HG03460 (cell line): ENCODE measurements around the gene ABI3BP.

ENCODE experiments used
- ATAC-seq: cut with Tn5 transposase; IDR thresholded peaks from one replicate; pipeline ENCODE4 v1.9.1; 2021; ENCODE audit not compliant: unreplicated experiment

The ABI3BP gene

GRCh38 chr3:100844063-100844936 lies 148.9 kb downstream of the ABI3BP start:
- ATAC-seq, result no peak

DNA sequence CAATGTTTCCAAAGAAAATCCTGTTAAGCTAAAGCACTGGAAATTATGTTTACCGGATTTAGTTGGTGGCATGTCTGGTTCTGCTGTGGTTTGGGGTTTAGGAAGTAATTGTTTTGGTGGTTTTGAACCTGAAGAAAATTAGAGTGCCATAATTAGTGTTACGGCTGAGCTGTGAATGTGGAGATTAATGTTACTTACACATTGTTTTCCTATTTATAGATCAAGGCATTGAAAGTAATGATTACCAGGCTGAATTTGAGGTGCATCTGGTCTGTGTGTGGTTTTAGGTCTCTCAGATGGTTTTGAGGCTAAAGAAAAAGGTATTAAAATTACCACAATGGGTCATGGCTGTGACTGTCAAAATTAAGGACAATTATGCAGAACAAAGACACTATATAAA lies 155.1 kb downstream of the ABI3BP start:
- ATAC-seq, result no peak

DNA sequence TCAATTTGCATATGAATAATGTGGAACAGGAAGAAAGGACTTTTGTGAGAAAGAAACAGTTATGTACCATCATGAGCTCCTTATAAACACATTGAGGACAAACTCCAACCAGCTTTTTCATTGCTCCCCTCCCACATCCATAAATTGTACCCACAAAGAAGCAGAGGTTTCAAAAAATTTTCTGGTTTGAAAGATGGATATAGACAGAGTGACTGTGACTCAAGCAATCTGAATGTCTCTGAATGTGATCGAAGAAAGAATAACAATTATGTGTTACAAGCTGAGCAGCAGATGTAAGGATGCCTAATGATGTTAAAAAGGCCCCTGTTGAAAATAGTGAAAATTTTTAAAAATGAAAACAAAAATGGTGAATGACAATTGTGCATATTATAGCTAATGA lies 156.6 kb downstream of the ABI3BP start:
- no peak for ATAC-seq

GRCh38 chr3:100834332-100834731 lies 158.9 kb downstream of the ABI3BP start:
- ATAC-seq, result no peak

GRCh38 chr3:100833483-100833882 lies 159.7 kb downstream of the ABI3BP start:
- no peak for ATAC-seq

DNA sequence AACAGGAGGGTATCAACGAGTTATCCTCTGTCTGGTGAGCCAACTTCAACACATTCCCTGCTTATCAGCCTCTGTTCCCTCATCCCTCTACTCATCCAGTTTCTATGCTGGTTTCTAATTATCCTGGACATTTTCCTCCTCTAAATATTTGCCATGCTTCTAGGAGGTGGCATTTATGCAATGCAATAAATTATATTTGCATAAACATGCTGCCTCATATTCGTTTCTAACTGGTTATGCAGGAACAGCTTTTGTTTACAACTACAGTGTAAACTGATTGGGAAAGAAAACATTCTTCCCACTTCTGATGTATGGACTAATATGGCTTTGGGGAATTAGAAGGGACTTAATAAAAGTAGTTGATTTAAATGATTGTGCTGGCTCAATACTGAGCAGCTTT lies 161.6 kb downstream of the ABI3BP start:
- ATAC-seq, result no peak

- ATAC-seq, result no peak
These were observed 162.3 kb downstream of the ABI3BP start for GRCh38 chr3:100830931-100831330.

DNA sequence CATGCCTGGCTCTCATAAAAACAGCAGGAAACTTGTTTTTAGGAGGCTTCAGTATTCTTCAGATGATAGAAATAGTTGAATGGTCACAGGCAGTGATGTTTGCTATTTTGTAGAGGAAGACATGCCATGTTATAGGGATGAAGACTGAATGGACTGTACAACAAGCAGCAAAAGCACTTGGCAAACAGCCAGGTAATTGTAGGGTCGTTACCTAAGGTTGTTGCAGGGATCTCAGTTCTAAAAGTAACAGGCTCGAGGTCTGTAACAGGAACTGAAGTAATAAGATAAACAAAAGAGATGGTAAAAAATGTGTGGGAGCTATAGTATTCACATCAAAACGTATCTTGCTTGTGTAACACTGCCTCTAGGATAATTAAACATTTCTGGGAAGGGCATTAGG lies 167.6 kb downstream of the ABI3BP start:
- ATAC-seq, result no peak

DNA sequence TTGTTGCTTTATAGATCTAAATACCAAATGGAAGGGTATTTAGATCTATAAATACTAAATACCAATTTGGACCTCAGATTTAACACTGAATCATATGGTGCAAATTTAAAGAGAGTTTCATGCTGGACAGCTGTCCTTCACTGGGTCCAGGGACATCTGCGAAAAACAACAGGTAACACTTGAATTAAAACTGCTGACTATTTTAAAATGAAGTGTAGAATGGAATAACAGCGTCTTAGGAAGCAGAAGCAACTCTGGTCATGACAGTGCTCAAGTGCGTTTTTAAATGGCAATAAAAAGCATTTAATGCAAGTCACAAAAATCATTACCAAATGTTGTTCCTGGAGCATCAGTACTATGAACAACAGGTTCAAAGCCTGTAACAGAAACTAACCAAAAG lies 177.6 kb downstream of the ABI3BP start:
- ATAC-seq, result no peak

DNA sequence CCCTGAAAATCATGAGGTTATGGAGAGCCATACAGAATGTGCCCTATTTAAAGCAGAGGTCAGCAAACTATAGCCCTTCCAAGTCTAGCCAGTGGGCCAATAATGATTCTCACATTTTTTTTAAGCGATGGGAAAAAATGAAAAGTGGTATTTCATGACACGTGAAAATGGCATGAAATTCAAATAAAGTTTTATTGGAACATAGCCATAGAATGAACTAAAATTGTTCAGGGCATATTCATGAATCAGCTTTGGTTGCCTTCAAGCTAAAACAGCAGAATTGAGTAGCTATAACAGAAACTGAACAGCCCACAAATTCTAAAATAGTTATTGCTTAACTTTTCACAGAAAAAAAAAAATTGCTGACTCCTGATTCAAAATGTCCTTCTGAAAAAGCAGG lies 179.4 kb downstream of the ABI3BP start:
- ATAC-seq, result no peak

DNA sequence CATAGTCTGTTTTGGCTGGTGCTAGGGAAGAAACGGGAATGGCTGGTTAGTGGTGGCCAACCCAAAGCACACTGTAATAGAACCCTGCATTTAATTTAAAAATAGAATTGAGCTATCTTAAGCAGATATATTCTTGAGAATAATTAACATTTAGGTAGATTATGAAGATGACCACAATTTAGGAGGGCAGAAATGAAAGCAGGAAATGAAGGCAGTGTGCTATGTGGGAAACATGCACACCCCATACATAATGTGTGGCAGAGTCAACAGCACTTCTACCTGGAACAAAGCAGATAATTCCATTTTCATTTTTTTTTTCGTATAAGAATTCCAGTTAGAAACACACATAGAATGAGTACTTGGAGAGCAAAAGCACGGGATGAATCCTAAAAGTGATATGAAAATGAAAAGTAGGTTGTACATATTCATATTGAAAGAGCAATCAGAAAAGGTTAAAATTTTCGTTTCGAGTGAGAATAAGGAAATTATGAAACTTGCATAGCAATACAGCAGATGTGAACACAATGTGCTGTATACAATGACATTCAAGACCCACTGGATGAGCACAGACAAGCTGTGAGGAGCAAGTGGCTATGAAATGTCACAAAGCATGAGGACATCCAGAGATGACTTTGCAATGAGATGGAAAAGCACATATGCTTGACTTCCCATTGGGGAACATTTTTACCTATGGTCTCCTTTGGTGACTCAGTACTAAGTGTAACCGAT lies 181.3 kb downstream of the ABI3BP start:
- no peak for ATAC-seq

DNA sequence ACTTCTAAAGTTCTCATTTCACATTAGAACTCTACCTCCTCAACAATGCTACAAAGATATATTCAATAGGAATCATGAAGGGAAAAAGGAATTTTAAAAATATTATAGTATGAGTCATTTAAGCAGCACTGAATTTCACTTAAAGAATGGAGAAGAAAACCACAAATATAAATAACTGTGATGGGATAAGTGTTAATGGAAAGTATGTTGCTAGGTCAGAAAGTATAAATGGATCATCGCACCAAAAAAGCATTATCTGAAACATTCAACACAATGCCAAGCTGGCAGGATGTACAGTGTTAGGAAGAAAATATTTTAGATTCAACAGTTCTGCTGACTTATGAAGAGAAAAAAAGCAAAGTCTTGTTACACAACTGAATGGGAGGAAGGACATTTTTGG lies 182.6 kb downstream of the ABI3BP start:
- ATAC-seq, result no peak

DNA sequence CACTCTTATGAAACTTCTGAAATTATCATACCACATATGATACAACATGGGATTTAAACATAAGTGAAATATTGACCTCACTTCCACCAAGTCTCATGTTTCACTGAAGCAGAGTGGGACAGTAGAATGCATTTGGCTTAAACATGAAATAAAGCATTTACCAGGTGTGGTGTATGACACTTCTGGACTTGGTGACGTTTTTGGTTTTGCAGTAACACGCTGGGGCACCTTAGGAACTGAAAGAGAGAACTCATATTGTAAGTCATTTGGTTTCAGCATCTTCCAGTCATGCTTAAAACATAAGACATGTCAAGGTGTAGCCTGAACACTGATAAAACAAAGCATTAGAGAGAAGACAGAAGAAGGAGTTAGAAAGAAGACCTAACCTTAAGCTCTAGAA lies 188.6 kb downstream of the ABI3BP start:
- ATAC-seq, result no peak

- ATAC-seq, result no peak
These were observed 189.5 kb downstream of the ABI3BP start for GRCh38 chr3:100803711-100804110.

GRCh38 chr3:100802126-100802525 lies 191.1 kb downstream of the ABI3BP start:
- ATAC-seq, result no peak

DNA sequence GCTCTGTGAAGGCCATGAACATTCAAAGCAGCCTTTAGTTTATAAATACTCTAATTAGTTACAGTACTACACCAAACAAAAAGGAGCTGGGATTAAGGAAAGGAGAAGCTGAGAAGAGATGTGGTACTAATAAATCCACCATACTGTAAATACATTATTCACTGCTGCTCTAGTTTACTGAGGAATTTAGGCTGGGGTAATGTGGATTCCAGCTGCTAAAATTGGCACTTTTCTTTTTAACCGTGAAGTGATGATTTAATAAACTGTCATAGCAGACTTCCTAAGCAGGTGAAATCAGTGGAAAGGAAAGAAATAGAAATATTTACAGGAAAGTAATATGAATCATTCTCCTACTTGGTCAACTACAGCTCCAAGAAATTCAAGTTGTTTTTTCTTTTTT lies 195.2 kb downstream of the ABI3BP start:
- ATAC-seq, result no peak

- no peak for ATAC-seq
These were observed 196.7 kb downstream of the ABI3BP start for GRCh38 chr3:100796556-100796955.

DNA sequence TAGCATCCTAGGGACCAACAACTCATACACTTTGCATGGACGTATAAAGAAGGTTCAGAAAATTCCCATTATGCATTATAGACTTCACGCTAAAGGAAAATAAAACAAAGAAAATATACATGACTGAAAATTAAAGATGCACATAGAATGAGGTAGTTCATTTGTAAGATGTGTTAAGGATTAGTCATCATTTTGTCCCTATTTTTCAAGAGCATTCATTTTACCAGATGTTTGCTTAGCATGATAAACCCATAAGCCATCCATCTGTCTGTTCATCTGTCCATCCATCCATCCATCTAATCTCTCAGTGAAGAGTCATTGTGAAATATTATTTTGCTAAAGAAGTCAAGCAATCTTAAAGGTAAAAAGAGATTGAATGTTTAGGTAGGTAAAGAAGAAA lies 203.6 kb downstream of the ABI3BP start:
- ATAC-seq, result no peak

GRCh38 chr3:100783619-100784018 lies 209.6 kb downstream of the ABI3BP start:
- no peak for ATAC-seq

- ATAC-seq, result no peak
These were observed 210.3 kb downstream of the ABI3BP start for GRCh38 chr3:100782906-100783305.

- ATAC-seq, result no peak
These were observed 210.9 kb downstream of the ABI3BP start for GRCh38 chr3:100782348-100782747.

GRCh38 chr3:100781301-100781700 lies 211.9 kb downstream of the ABI3BP start:
- ATAC-seq, result no peak
